ENCODE data around the gene SHROOM4. TPM values are rescaled to one million over a fixed set of nuclear protein-coding genes. Genes with fewer than 3 reads are reported as not detected.

Gene SHROOM4
- total and polyA plus RNA-seq, 2 experiments from 2014 or later, result 1.9 to 8.5 TPM

GRCh38 chrX:50626432-50626831, 187.6 kb downstream of the SHROOM4 start:
- Histone ChIP-seq H3K27me3 (ENCODE audit: insufficient read depth) (no peaks in the 10 kb centered on the region), H3K79me2 (replicated peaks; ENCODE audit: insufficient read depth) (no peaks in the 10 kb centered on the region), H4K20me1 (replicated peaks; ENCODE audit: insufficient read depth) (no peaks in the 10 kb centered on the region), H3K4me1 (ENCODE audit: insufficient read depth) (peaks cover 10% of the 10 kb centered on the region; the same call in 1 of the 2 replicates), H3K27ac (ENCODE audit: low read depth) (no peak overlapping the region), H3K4me3 (no peak overlapping the region), H3K36me3 (ENCODE audit: insufficient read depth) (no peaks in the 10 kb centered on the region), H3F3A (replicated peaks; ENCODE audit: low read depth) (no peaks in the 10 kb centered on the region), H3K9me2 (ENCODE audit: insufficient read depth) (no peaks in the 10 kb centered on the region), H3K4me2 (no peak overlapping the region), H2AFZ (no peak overlapping the region)
- TF ChIP-seq CREB1 (CRISPR knock-in tag; IDR thresholded peaks at IDR 0.05; ENCODE audit: low read depth) (no peak), POLR2AphosphoS5 (IDR thresholded peaks at IDR 0.05; ENCODE audit: low read depth) (no peak), ZNF114 (CRISPR knock-in tag; IDR thresholded peaks at IDR 0.05) (no peak), EZH2phosphoT487 (IDR thresholded peaks at IDR 0.05; ENCODE audit: unreplicated experiment) (no peak), NANOG (IDR thresholded peaks at IDR 0.05; ENCODE audit: borderline replicate concordance) (no peak), ETS1 (IDR thresholded peaks at IDR 0.05) (no peak), JUNB (IDR thresholded peaks at IDR 0.05; ENCODE audit: unreplicated experiment) (no peak), STAT1 (IDR thresholded peaks at IDR 0.05; ENCODE audit: unreplicated experiment) (no peak), ZNF331 (CRISPR knock-in tag; IDR thresholded peaks at IDR 0.05; ENCODE audit: low read depth) (no peak), EZH2 (IDR thresholded peaks at IDR 0.05; ENCODE audit: low read depth, unreplicated experiment) (no peak)
- TF ChIP-seq, protein P1, sequence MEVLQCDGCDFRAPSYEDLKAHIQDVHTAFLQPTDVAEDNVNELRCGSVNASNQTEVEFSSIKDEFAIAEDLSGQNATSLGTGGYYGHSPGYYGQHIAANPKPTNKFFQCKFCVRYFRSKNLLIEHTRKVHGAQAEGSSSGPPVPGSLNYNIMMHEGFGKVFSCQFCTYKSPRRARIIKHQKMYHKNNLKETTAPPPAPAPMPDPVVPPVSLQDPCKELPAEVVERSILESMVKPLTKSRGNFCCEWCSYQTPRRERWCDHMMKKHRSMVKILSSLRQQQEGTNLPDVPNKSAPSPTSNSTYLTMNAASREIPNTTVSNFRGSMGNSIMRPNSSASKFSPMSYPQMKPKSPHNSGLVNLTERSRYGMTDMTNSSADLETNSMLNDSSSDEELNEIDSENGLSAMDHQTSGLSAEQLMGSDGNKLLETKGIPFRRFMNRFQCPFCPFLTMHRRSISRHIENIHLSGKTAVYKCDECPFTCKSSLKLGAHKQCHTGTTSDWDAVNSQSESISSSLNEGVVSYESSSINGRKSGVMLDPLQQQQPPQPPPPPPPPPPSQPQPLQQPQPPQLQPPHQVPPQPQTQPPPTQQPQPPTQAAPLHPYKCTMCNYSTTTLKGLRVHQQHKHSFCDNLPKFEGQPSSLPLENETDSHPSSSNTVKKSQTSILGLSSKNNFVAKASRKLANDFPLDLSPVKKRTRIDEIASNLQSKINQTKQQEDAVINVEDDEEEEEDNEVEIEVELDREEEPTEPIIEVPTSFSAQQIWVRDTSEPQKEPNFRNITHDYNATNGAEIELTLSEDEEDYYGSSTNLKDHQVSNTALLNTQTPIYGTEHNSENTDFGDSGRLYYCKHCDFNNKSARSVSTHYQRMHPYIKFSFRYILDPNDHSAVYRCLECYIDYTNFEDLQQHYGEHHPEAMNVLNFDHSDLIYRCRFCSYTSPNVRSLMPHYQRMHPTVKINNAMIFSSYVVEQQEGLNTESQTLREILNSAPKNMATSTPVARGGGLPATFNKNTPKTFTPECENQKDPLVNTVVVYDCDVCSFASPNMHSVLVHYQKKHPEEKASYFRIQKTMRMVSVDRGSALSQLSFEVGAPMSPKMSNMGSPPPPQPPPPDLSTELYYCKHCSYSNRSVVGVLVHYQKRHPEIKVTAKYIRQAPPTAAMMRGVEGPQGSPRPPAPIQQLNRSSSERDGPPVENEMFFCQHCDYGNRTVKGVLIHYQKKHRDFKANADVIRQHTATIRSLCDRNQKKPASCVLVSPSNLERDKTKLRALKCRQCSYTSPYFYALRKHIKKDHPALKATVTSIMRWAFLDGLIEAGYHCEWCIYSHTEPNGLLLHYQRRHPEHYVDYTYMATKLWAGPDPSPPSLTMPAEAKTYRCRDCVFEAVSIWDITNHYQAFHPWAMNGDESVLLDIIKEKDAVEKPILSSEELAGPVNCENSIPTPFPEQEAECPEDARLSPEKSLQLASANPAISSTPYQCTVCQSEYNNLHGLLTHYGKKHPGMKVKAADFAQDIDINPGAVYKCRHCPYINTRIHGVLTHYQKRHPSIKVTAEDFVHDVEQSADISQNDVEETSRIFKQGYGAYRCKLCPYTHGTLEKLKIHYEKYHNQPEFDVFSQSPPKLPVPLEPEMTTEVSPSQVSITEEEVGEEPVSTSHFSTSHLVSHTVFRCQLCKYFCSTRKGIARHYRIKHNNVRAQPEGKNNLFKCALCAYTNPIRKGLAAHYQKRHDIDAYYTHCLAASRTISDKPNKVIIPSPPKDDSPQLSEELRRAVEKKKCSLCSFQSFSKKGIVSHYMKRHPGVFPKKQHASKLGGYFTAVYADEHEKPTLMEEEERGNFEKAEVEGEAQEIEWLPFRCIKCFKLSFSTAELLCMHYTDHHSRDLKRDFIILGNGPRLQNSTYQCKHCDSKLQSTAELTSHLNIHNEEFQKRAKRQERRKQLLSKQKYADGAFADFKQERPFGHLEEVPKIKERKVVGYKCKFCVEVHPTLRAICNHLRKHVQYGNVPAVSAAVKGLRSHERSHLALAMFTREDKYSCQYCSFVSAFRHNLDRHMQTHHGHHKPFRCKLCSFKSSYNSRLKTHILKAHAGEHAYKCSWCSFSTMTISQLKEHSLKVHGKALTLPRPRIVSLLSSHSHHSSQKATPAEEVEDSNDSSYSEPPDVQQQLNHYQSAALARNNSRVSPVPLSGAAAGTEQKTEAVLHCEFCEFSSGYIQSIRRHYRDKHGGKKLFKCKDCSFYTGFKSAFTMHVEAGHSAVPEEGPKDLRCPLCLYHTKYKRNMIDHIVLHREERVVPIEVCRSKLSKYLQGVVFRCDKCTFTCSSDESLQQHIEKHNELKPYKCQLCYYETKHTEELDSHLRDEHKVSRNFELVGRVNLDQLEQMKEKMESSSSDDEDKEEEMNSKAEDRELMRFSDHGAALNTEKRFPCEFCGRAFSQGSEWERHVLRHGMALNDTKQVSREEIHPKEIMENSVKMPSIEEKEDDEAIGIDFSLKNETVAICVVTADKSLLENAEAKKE (CRISPR knock-in tag; IDR thresholded peaks at IDR 0.05), result no peak
- TF ChIP-seq, protein P2, sequence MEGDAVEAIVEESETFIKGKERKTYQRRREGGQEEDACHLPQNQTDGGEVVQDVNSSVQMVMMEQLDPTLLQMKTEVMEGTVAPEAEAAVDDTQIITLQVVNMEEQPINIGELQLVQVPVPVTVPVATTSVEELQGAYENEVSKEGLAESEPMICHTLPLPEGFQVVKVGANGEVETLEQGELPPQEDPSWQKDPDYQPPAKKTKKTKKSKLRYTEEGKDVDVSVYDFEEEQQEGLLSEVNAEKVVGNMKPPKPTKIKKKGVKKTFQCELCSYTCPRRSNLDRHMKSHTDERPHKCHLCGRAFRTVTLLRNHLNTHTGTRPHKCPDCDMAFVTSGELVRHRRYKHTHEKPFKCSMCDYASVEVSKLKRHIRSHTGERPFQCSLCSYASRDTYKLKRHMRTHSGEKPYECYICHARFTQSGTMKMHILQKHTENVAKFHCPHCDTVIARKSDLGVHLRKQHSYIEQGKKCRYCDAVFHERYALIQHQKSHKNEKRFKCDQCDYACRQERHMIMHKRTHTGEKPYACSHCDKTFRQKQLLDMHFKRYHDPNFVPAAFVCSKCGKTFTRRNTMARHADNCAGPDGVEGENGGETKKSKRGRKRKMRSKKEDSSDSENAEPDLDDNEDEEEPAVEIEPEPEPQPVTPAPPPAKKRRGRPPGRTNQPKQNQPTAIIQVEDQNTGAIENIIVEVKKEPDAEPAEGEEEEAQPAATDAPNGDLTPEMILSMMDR (conservative IDR thresholded peaks at IDR 0.05; ENCODE audit: low read depth in 2 of 2), result no peak
- TF ChIP-seq, protein P3, sequence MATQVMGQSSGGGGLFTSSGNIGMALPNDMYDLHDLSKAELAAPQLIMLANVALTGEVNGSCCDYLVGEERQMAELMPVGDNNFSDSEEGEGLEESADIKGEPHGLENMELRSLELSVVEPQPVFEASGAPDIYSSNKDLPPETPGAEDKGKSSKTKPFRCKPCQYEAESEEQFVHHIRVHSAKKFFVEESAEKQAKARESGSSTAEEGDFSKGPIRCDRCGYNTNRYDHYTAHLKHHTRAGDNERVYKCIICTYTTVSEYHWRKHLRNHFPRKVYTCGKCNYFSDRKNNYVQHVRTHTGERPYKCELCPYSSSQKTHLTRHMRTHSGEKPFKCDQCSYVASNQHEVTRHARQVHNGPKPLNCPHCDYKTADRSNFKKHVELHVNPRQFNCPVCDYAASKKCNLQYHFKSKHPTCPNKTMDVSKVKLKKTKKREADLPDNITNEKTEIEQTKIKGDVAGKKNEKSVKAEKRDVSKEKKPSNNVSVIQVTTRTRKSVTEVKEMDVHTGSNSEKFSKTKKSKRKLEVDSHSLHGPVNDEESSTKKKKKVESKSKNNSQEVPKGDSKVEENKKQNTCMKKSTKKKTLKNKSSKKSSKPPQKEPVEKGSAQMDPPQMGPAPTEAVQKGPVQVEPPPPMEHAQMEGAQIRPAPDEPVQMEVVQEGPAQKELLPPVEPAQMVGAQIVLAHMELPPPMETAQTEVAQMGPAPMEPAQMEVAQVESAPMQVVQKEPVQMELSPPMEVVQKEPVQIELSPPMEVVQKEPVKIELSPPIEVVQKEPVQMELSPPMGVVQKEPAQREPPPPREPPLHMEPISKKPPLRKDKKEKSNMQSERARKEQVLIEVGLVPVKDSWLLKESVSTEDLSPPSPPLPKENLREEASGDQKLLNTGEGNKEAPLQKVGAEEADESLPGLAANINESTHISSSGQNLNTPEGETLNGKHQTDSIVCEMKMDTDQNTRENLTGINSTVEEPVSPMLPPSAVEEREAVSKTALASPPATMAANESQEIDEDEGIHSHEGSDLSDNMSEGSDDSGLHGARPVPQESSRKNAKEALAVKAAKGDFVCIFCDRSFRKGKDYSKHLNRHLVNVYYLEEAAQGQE (IDR thresholded peaks at IDR 0.05; ENCODE audit: unreplicated experiment), result no peak
- H3K4me1 Mint-ChIP-seq, result peaks cover 22% of the 10 kb centered on the region
- peaks cover 3% of the 10 kb centered on the region; the same call in 1 of the 3 replicates for H3K36me3 Mint-ChIP-seq (ENCODE audit: low read depth)
- no peak overlapping the region for H3K27ac Mint-ChIP-seq
- DNase-seq (ENCODE audit: low spot score) (no peak), ATAC-seq (no peak)
- no peaks in the 10 kb centered on the region for H3K9me3 Mint-ChIP-seq
- no peak overlapping the region for H3K4me3 Mint-ChIP-seq
- H3K27me3 Mint-ChIP-seq (ENCODE audit: insufficient read depth, low read depth, poor library complexity), result no peaks in the 10 kb centered on the region
